Measurements from ENCODE around the gene KIF24.

The KIF24 gene

DNA sequence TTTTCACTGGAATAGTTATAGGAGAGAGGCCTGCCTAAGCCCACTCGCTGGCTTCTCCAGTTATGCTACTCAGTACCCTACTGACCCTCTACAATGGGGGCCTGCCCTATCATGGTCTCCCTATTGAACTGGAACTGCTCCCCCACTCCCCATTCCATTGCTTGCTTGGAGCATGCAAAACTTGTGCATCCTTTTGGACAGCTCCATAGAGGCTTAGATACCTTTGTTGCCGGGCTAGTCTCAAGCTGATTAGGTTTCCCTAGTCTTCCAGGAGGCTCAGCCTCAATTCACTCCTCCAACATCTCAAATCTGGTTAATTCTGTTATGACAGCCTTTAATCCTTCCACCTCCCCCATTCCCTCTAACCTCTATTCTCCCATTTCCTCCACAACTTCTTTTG is 39.9 kb downstream of the KIF24 start:
- CTCF ChIA-PET = interaction anchor here (1.0 kb wide), 1 partner anchor 65 kb away, joined by 3 read pairs; no protein-coding TSS in a partner anchor
- Histone ChIP-seq H3K9me3 (ENCODE audit: control extremely low read depth in 1 of 5, control insufficient read depth in 4 of 5, insufficient read depth in 2 of 5, low read depth in 1 of 5, low read length in 4 of 5) (no peaks in the 10 kb centered on the region), H3K36me3 (ENCODE audit: control insufficient read depth in 4 of 4, insufficient read depth in 4 of 4, low read length in 3 of 4) (peaks cover 0 to 15% (median 2%) of the 10 kb centered on the region in 4 experiments), H3K4me1 (ENCODE audit: control extremely low read depth in 1 of 4, control insufficient read depth in 4 of 4, insufficient read depth in 4 of 4, low read length in 3 of 4) (peaks cover 0 to 9% (median 0%) of the 10 kb centered on the region in 4 experiments), H3K27me3 (replicated peaks in 2 of 5; ENCODE audit: control insufficient read depth in 4 of 5, insufficient read depth in 5 of 5, low read length in 4 of 5) (no peaks in the 10 kb centered on the region), H3K27ac (ENCODE audit: insufficient read depth in 1 of 2, low read depth in 1 of 2, low read length in 2 of 2, poor library complexity in 1 of 2, severe bottlenecking in 2 of 2) (no peak overlapping the region), H3K4me3 (ENCODE audit: control insufficient read depth in 1 of 7, extremely low read depth in 1 of 7, insufficient read depth in 4 of 7, low read depth in 2 of 7, low read length in 6 of 7) (no peak overlapping the region)
- DNase-seq = no peak
- POLR2A ChIA-PET = no interaction called here
- WGBS (ENCODE audit: insufficient coverage) = 100% methylated on average over 2 of the region's 2 CpGs

DNA sequence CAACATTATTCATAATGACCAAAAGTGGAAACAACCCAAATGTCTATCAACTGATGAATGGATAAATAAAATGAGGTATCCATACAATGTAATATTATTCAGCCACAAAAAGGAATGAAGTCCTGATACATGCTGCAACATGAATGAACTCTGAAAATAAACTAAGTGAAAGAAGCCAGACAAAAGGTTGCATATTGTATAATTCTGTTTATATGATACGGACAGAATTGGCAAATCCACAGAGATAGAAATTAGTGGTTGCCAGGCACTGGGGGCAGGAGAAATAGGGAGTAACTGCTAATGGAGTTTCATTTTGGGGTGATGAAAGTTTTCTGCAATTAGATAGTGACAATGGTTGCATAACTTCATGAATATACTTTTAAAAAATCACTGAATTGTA is 47.0 kb downstream of the KIF24 start:
- no peaks in the 10 kb centered on the region for H3K4me1 ChIP-seq (ENCODE audit: control extremely low read depth in 1 of 4, control insufficient read depth in 4 of 4, insufficient read depth in 4 of 4, low read length in 3 of 4)
- CTCF ChIA-PET = no interaction called here
- no peak for DNase-seq
- POLR2A ChIA-PET = no interaction called here
- H3K27ac ChIP-seq (ENCODE audit: insufficient read depth in 1 of 2, low read depth in 1 of 2, low read length in 2 of 2, poor library complexity in 1 of 2, severe bottlenecking in 2 of 2) = no peak overlapping the region
- no peak overlapping the region for H3K4me3 ChIP-seq (ENCODE audit: control insufficient read depth in 1 of 7, extremely low read depth in 1 of 7, insufficient read depth in 4 of 7, low read depth in 2 of 7, low read length in 6 of 7)
- peaks cover 0 to 27% (median 3%) of the 10 kb centered on the region in 4 experiments for H3K36me3 ChIP-seq (ENCODE audit: control insufficient read depth in 4 of 4, insufficient read depth in 4 of 4, low read length in 3 of 4)
- H3K9me3 ChIP-seq (ENCODE audit: control extremely low read depth in 1 of 5, control insufficient read depth in 4 of 5, insufficient read depth in 2 of 5, low read depth in 1 of 5, low read length in 4 of 5) = no peaks in the 10 kb centered on the region
- H3K27me3 ChIP-seq (replicated peaks in 2 of 5; ENCODE audit: control insufficient read depth in 4 of 5, insufficient read depth in 5 of 5, low read length in 4 of 5) = no peaks in the 10 kb centered on the region
- WGBS (ENCODE audit: insufficient coverage) = 92% methylated on average over 1 of the region's 1 CpG

DNA sequence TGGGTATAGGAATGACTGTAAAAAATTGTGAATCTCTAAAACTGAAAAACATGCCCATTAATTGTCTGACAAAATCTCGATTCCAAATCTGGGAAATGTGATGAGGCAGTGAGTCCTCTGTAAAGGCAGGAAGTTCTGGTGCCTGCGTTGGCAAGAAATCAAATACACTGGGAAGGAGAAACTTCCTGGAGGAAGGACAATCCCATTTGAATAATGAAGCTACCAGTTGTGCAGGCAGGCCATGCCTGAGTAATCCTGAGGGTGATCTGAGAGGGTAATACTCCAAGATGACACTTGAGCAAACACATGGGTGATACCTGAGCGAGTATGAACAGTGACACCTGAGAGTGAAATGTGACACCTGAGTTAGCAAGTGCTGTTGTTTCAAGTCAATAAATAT is 49.7 kb downstream of the KIF24 start:
- H3K9me3 ChIP-seq (ENCODE audit: control extremely low read depth in 1 of 5, control insufficient read depth in 4 of 5, insufficient read depth in 2 of 5, low read depth in 1 of 5, low read length in 4 of 5) = no peaks in the 10 kb centered on the region
- no peak for DNase-seq
- WGBS (ENCODE audit: insufficient coverage) = 90% methylated on average over 2 of the region's 3 CpGs
- no peaks in the 10 kb centered on the region for H3K27me3 ChIP-seq (replicated peaks in 2 of 5; ENCODE audit: control insufficient read depth in 4 of 5, insufficient read depth in 5 of 5, low read length in 4 of 5)
- peaks cover 0 to 20% (median 1%) of the 10 kb centered on the region in 4 experiments for H3K36me3 ChIP-seq (ENCODE audit: control insufficient read depth in 4 of 4, insufficient read depth in 4 of 4, low read length in 3 of 4)
- POLR2A ChIA-PET = no interaction called here
- H3K4me3 ChIP-seq (ENCODE audit: control insufficient read depth in 1 of 7, extremely low read depth in 1 of 7, insufficient read depth in 4 of 7, low read depth in 2 of 7, low read length in 6 of 7) = no peak overlapping the region
- no peaks in the 10 kb centered on the region for H3K4me1 ChIP-seq (ENCODE audit: control extremely low read depth in 1 of 4, control insufficient read depth in 4 of 4, insufficient read depth in 4 of 4, low read length in 3 of 4)
- CTCF ChIA-PET = interaction anchor here (0.6 kb wide), 2 partner anchors 29 to 120 kb away, joined by 3 read pairs; no protein-coding TSS in a partner anchor
- H3K27ac ChIP-seq (ENCODE audit: insufficient read depth in 1 of 2, low read depth in 1 of 2, low read length in 2 of 2, poor library complexity in 1 of 2, severe bottlenecking in 2 of 2) = no peak overlapping the region
